PC-9 (cell line): Measurements from ENCODE around the gene SCP2. TPM values are rescaled to one million over a fixed set of nuclear protein-coding genes. Genes with fewer than 3 reads are reported as not detected.

Experiments
- BruUV-seq: library from RNA; stranded (reverse); fragments of 400-500 nt; replicated peaks from 2 replicates; lab custom pipeline; 2021; lab: Mats Ljungman, UMichigan
- CTCF ChIA-PET: fragments of 300-600 bp; sonication (Branson Sonifier 250); formaldehyde crosslinking; loops from one replicate; lab custom pipeline; 2022; ENCODE audit warnings: antibody characterized with exemption; lab: Charles Lee
- POLR2A ChIA-PET: fragments of 300-600 bp; sonication (Branson Sonifier 250); formaldehyde crosslinking; loops from one replicate; lab custom pipeline; 2022; ENCODE audit warnings: antibody characterized with exemption; ENCODE audit not compliant: unreplicated experiment; lab: Charles Lee
- DNase-seq, 2 experiments: peaks; one replicate each; pipeline versions ENCODE4 v3.0.0 to v3.0.0-alpha.2; 2015 to 2022; ENCODE audit warnings: mixed read lengths in 1 of 2
- H2AFZ ChIP-seq: fragments of 200-600 bp; sonication (generic); 2 replicates; pipeline ENCODE4 v1.8.1; 2017; ENCODE audit warnings: antibody characterized with exemption
- H3F3A ChIP-seq: fragments of 200-600 bp; sonication (generic); 2 replicates; pipeline ENCODE4 v1.8.1; 2017; ENCODE audit warnings: antibody characterized with exemption, mild to moderate bottlenecking, low read depth; ENCODE audit not compliant: insufficient read depth
- H3K27ac ChIP-seq: fragments of 200-600 bp; sonication (generic); 2 replicates; pipeline ENCODE4 v1.6.1; 2016; ENCODE audit warnings: mixed run types
- H3K27me3 ChIP-seq: fragments of 200-600 bp; sonication (generic); 2 replicates; pipeline ENCODE4 v1.6.1; 2016; ENCODE audit warnings: low read depth, mixed run types; ENCODE audit not compliant: insufficient read depth
- H3K36me3 ChIP-seq: fragments of 200-600 bp; sonication (generic); 2 replicates; pipeline ENCODE4 v1.6.1; 2016; ENCODE audit warnings: low read depth, mixed run types
- H3K4me1 ChIP-seq: fragments of 200-600 bp; sonication (generic); replicated peaks from 2 replicates; pipeline ENCODE4 v1.6.1; 2016; ENCODE audit warnings: mixed run types; ENCODE audit not compliant: insufficient read depth
- H3K4me2 ChIP-seq: fragments of 200-600 bp; sonication (generic); 2 replicates; pipeline ENCODE4 v1.6.1; 2017; ENCODE audit warnings: mixed run types
- H3K4me3 ChIP-seq: fragments of 200-600 bp; sonication (generic); 2 replicates; pipeline ENCODE4 v1.6.1; 2016; ENCODE audit warnings: mixed run types
- H3K79me2 ChIP-seq: fragments of 200-600 bp; sonication (generic); 2 replicates; pipeline ENCODE4 v1.6.1; 2017; ENCODE audit warnings: low read depth, mixed run types
- H3K9me2 ChIP-seq: fragments of 200-600 bp; sonication (generic); 2 replicates; pipeline ENCODE4 v1.8.1; 2017; ENCODE audit warnings: mild to moderate bottlenecking; ENCODE audit not compliant: insufficient read depth
- H3K9me3 ChIP-seq: fragments of 200-600 bp; sonication (generic); 2 replicates; pipeline ENCODE4 v1.8.1; 2016; ENCODE audit warnings: low read depth; ENCODE audit not compliant: insufficient read depth
- H4K20me1 ChIP-seq: fragments of 200-600 bp; sonication (generic); 2 replicates; pipeline ENCODE4 v1.8.1; 2017; ENCODE audit not compliant: insufficient read depth
- CTCF ChIP-seq: fragments of 200-600 bp; sonication (generic); conservative IDR thresholded peaks from 2 replicates; pipeline ENCODE4 v1.6.1; 2017; ENCODE audit warnings: mixed run types, antibody characterized with exemption, mild to moderate bottlenecking, moderate library complexity
- EZH2 ChIP-seq: fragments of 200-600 bp; sonication (generic); IDR thresholded peaks from 2 replicates; pipeline ENCODE4 v1.8.0; 2017; ENCODE audit warnings: antibody characterized with exemption, low read depth
- intact Hi-C: fragments of 100-400 bp; cut with micrococcal nuclease; formaldehyde crosslinking; loops from one replicate; pipeline ENCODE4 v1.10.0; 2022; ENCODE audit not compliant: unreplicated experiment
- total RNA-seq: library from RNA; stranded (reverse); gene quantifications from 2 replicates; pipeline ENCODE4 v1.2.3, GENCODE V29; 2021

Gene SCP2
- total RNA-seq, 1 experiment from 2014 or later, result 87.8 TPM

GRCh38 chr1:53091841-53092645 lies 165.0 kb downstream of the SCP2 start:
- Histone ChIP-seq H4K20me1 (no peaks in the 10 kb centered on the region), H3K4me2 (no peak overlapping the region), H3K36me3 (no peaks in the 10 kb centered on the region), H3K4me1 (peaks cover 9% of the 10 kb centered on the region; the same call in 1 of the 2 replicates), H3F3A (peaks cover 17% of the 10 kb centered on the region; the same call in 1 of the 2 replicates), H3K4me3 (no peak overlapping the region), H3K79me2 (no peaks in the 10 kb centered on the region), H3K27me3 (no peaks in the 10 kb centered on the region), H2AFZ (no peak overlapping the region), H3K9me3 (no peaks in the 10 kb centered on the region; the same call in 1 of the 2 replicates), H3K9me2 (no peaks in the 10 kb centered on the region), H3K27ac (no peak overlapping the region)
- no peak for TF ChIP-seq EZH2
- no peak for TF ChIP-seq CTCF
- intact Hi-C loops, result no loop called here
- peak in 1 of 2 experiments; percentile 36 for DNase-seq
- BruUV-seq, result no TSS peak
- ChIA-PET CTCF (interaction anchor here (0.6 kb wide), 2 partner anchors 15 to 29 kb away, joined by 4 to 5 read pairs; no protein-coding TSS in a partner anchor), POLR2A (interaction anchor here (0.7 kb wide), 1 partner anchor 45 kb away, joined by 4 read pairs; no protein-coding TSS in a partner anchor)

GRCh38 chr1:53092659-53093450 lies 165.8 kb downstream of the SCP2 start:
- no peak overlapping the region for H3K4me2 ChIP-seq
- H4K20me1 ChIP-seq, result no peaks in the 10 kb centered on the region
- no peaks in the 10 kb centered on the region for H3K9me2 ChIP-seq
- intact Hi-C loops, result no loop called here
- peaks cover 17% of the 10 kb centered on the region; the same call in 1 of the 2 replicates for H3F3A ChIP-seq
- no peak overlapping the region for H2AFZ ChIP-seq
- ChIA-PET POLR2A (interaction anchor here (0.6 kb wide), 1 partner anchor 18 kb away, joined by 6 read pairs; no protein-coding TSS in a partner anchor), CTCF (no interaction called here)
- peaks cover 9% of the 10 kb centered on the region; the same call in 1 of the 2 replicates for H3K4me1 ChIP-seq
- TF ChIP-seq CTCF, result no peak
- no peak for TF ChIP-seq EZH2
- H3K27me3 ChIP-seq, result no peaks in the 10 kb centered on the region
- H3K9me3 ChIP-seq, result no peaks in the 10 kb centered on the region; the same call in 1 of the 2 replicates
- no TSS peak for BruUV-seq
- no peak overlapping the region for H3K27ac ChIP-seq
- H3K79me2 ChIP-seq, result no peaks in the 10 kb centered on the region
- no peak for DNase-seq
- H3K4me3 ChIP-seq, result no peak overlapping the region
- no peaks in the 10 kb centered on the region for H3K36me3 ChIP-seq

- H3K27ac ChIP-seq, result no peak overlapping the region
- no peaks in the 10 kb centered on the region for H3K9me2 ChIP-seq
- DNase-seq, result no peak
- H3K4me3 ChIP-seq, result no peak overlapping the region
- no peaks in the 10 kb centered on the region for H3K36me3 ChIP-seq
- H3K9me3 ChIP-seq, result no peaks in the 10 kb centered on the region; the same call in none of the 2 replicates
- no peaks in the 10 kb centered on the region for H3K27me3 ChIP-seq
- TF ChIP-seq CTCF (no peak), EZH2 (no peak)
- no peaks in the 10 kb centered on the region for H4K20me1 ChIP-seq
- peaks cover 9% of the 10 kb centered on the region; the same call in 1 of the 2 replicates for H3K4me1 ChIP-seq
- H3K4me2 ChIP-seq, result no peak overlapping the region
- no peak overlapping the region for H2AFZ ChIP-seq
- peaks cover 17% of the 10 kb centered on the region; the same call in 1 of the 2 replicates for H3F3A ChIP-seq
- ChIA-PET CTCF (no interaction called here), POLR2A (interaction anchor here (0.6 kb wide), 1 partner anchor 18 kb away, joined by 6 read pairs; no protein-coding TSS in a partner anchor)
- BruUV-seq, result no TSS peak
- intact Hi-C loops, result no loop called here
- no peaks in the 10 kb centered on the region for H3K79me2 ChIP-seq
Measured at GRCh38 chr1:53093451-53093754, 166.3 kb downstream of the SCP2 start.
